HepG2 (cell line): Measurements from ENCODE around the gene SDR39U1. TPM values are rescaled to one million over a fixed set of nuclear protein-coding genes. Genes with fewer than 3 reads are reported as not detected.

Experiments used
- ATAC-seq: fragments of 200-7000 bp; cut with Tn5 transposase; 3 replicates; pipeline ENCODE4 v1.9.1; 2020; ENCODE audit warnings: mild to moderate bottlenecking, moderate library complexity
- BruUV-seq: library from RNA; stranded (reverse); fragments of 400-500 nt; replicated peaks from 2 replicates; lab custom pipeline; 2021; lab: Mats Ljungman, UMichigan
- CTCF ChIA-PET: fragments of 300-600 bp; formaldehyde crosslinking; extraction: SDS; loops from one replicate; lab custom pipeline; 2021; ENCODE audit warnings: low total read pairs, inconsistent platforms, low intra/inter-chr PET ratio; lab: Yijun Ruan, JAX
- POLR2A ChIA-PET: fragments of 350-600 bp; sonication (Branson Sonifier 250); formaldehyde crosslinking; loops from one replicate; lab custom pipeline; 2020; ENCODE audit warnings: antibody characterized with exemption, inconsistent platforms; lab: Yijun Ruan, JAX
- DNase-seq: peaks from one replicate; pipeline ENCODE4 v3.0.0-alpha.2; 2015; ENCODE audit warnings: low spot score
- FAIRE-seq: peaks from 3 replicates; lab custom pipeline; 2011; peaks lifted over from hg19 to GRCh38; lab: Jason Lieb, UNC
- H2AFZ ChIP-seq: one replicate; pipeline ENCODE4 v1.6.1; 2011; ENCODE audit warnings: low read length, inconsistent platforms
- H3K27ac ChIP-seq: fragments of 300-600 bp; 3 replicates; pipeline ENCODE4 v1.8.0; 2011; ENCODE audit warnings: mixed run types, mild to moderate bottlenecking, mixed read lengths, low read length, inconsistent platforms; ENCODE audit not compliant: insufficient read depth; ENCODE audit errors: extremely low read length
- H3K27me3 ChIP-seq, 2 experiments: fragments of 200-600 bp in 1 of 2; 2 replicates in 1 of 2; 3 replicates in 1 of 2; pipeline versions ENCODE4 v1.6.0 to v1.8.0; 2011; ENCODE audit warnings: low read length in 2 of 2, mild to moderate bottlenecking in 2 of 2, moderate library complexity in 2 of 2, inconsistent platforms in 1 of 2; ENCODE audit not compliant: insufficient read depth in 2 of 2, control insufficient read depth in 1 of 2
- H3K36me3 ChIP-seq, 2 experiments: fragments of 200-600 bp in 1 of 2; replicated peaks in 1 of 2; 2 replicates in 1 of 2; 3 replicates in 1 of 2; pipeline versions ENCODE4 v1.5.1 to v1.8.0; 2011; ENCODE audit warnings: low read length in 2 of 2, inconsistent platforms in 1 of 2; ENCODE audit not compliant: insufficient read depth in 2 of 2, control insufficient read depth in 1 of 2
- H3K4me1 ChIP-seq: 2 replicates; pipeline ENCODE4 v1.5.1; 2012; ENCODE audit warnings: low read length, inconsistent platforms; ENCODE audit not compliant: insufficient read depth
- H3K4me2 ChIP-seq: 2 replicates; pipeline ENCODE4 v1.6.0; 2011; ENCODE audit warnings: low read depth, low read length, inconsistent platforms
- H3K4me3 ChIP-seq, 3 experiments: fragments of 200-600 bp in 1 of 3; sonication (generic), shearing (Covaris generic) in 1 of 3; replicated peaks in 1 of 3; 2 replicates each; pipeline ENCODE4 v1.5.1; 2011 to 2016; ENCODE audit warnings: low read length in 3 of 3, inconsistent platforms in 2 of 3, low read depth in 2 of 3, mild to moderate bottlenecking in 2 of 3, control low read depth in 1 of 3, mixed read lengths in 1 of 3; ENCODE audit not compliant: insufficient read depth in 1 of 3
- H3K79me2 ChIP-seq: one replicate; pipeline ENCODE4 v1.6.1; 2011; ENCODE audit warnings: low read length, inconsistent platforms; ENCODE audit not compliant: insufficient read depth
- H3K9ac ChIP-seq: 2 replicates; pipeline ENCODE4 v1.6.0; 2011; ENCODE audit warnings: mild to moderate bottlenecking, low read depth, low read length, inconsistent platforms; ENCODE audit not compliant: insufficient read depth
- H3K9me3 ChIP-seq: 2 replicates; pipeline ENCODE4 v1.5.1; 2012; ENCODE audit warnings: mild to moderate bottlenecking, low read length
- H4K20me1 ChIP-seq: 2 replicates; pipeline ENCODE4 v1.6.0; 2011; ENCODE audit warnings: inconsistent platforms, mild to moderate bottlenecking, low read length, moderate library complexity; ENCODE audit not compliant: insufficient read depth
- CHCHD3 ChIP-seq: sonication (generic); formaldehyde crosslinking; IDR thresholded peaks from 2 replicates; pipeline ENCODE4 v1.8.0; 2022; ENCODE audit warnings: mild to moderate bottlenecking, missing genetic modification reagents, moderate library complexity
- CTCF ChIP-seq: sonication (generic); formaldehyde crosslinking; IDR thresholded peaks from 2 replicates; pipeline ENCODE4 v1.5.0; 2020; ENCODE audit warnings: mild to moderate bottlenecking, missing genetic modification reagents, moderate library complexity
- DBP ChIP-seq: sonication (generic); formaldehyde crosslinking; IDR thresholded peaks from 2 replicates; pipeline ENCODE4 v1.4.0; 2020; ENCODE audit warnings: missing genetic modification reagents; ENCODE audit errors: not compliant biosample characterization
- FOSL2 ChIP-seq: sonication (generic); formaldehyde crosslinking; IDR thresholded peaks from 2 replicates; pipeline ENCODE4 v1.4.0; 2020; ENCODE audit warnings: missing genetic modification reagents
- FOXP1 ChIP-seq, 2 experiments: fragments of 450-650 bp in 1 of 2; IDR thresholded peaks; 2 replicates each; pipeline ENCODE4 v1.6.1; 2017 to 2018; ENCODE audit warnings: antibody characterized with exemption in 1 of 2
- PCBP1 ChIP-seq: fragments of 200-400 bp; formaldehyde crosslinking; IDR thresholded peaks from 2 replicates; pipeline ENCODE4 v1.6.1; 2017; ENCODE audit warnings: mild to moderate bottlenecking, low read depth, low read length, borderline replicate concordance
- RBM22 ChIP-seq: fragments of 200-400 bp; formaldehyde crosslinking; optimal IDR thresholded peaks from 2 replicates; pipeline ENCODE3; 2017; ENCODE audit warnings: mild to moderate bottlenecking, low read length, moderate library complexity
- SAFB2 ChIP-seq: sonication (generic); formaldehyde crosslinking; IDR thresholded peaks from 2 replicates; pipeline ENCODE4 v1.5.1; 2020; ENCODE audit warnings: missing genetic modification reagents, low read depth, mild to moderate bottlenecking, borderline replicate concordance
- ZBTB1 ChIP-seq: sonication (generic); formaldehyde crosslinking; IDR thresholded peaks from 2 replicates; pipeline ENCODE4 v1.4.0; 2020; ENCODE audit warnings: missing genetic modification reagents, borderline replicate concordance
- ZNF281 ChIP-seq: sonication (generic); formaldehyde crosslinking; IDR thresholded peaks from 2 replicates; pipeline ENCODE4 v1.4.0; 2020; ENCODE audit warnings: missing genetic modification reagents, borderline replicate concordance
- ZNF335 ChIP-seq: sonication (generic); formaldehyde crosslinking; IDR thresholded peaks from 2 replicates; pipeline ENCODE4 v1.4.0; 2020; ENCODE audit warnings: missing genetic modification reagents
- ZNF761 ChIP-seq: sonication (generic); formaldehyde crosslinking; conservative IDR thresholded peaks from 2 replicates; pipeline ENCODE4 v1.4.0; 2020; ENCODE audit warnings: mild to moderate bottlenecking, missing genetic modification reagents
- ZXDC ChIP-seq: sonication (generic); formaldehyde crosslinking; IDR thresholded peaks from 2 replicates; pipeline ENCODE4 v1.5.0; 2020; ENCODE audit warnings: mild to moderate bottlenecking, missing genetic modification reagents
- WGBS: methylation state at CpG from one replicate; pipeline ENCODE4 v1.1.6; 2017; ENCODE audit warnings: low lambda C conversion rate; 5-methylcytosine and 5-hydroxymethylcytosine counted together
- in situ Hi-C: cut with HindIII; loops from 2 replicates; pipeline ENCODE4 v1.10.0; 2017; ENCODE audit warnings: low pct_unique_long_range_greater_than_20kb; ENCODE audit not compliant: extremely low pct_ligation_motif_present
- intact Hi-C: fragments of 100-400 bp; cut with micrococcal nuclease; formaldehyde crosslinking; loops from one replicate; pipeline ENCODE4 v1.10.0; 2022; ENCODE audit not compliant: unreplicated experiment
- polyA plus RNA-seq, 8 experiments: library from polyadenylated mRNA; depleted of rRNA in 3 of 8; stranded (reverse) in 7 of 8; unstranded in 1 of 8; fragments of >200 nt; fragmentation: Illumina TruSeq in 4 of 8; extraction: Trizol in 4 of 8; gene quantifications; 2 replicates each; pipeline versions ENCODE4 v1.2.1 to v1.2.3, GENCODE V29; 2011 to 2016; ENCODE audit warnings: low read depth in 4 of 8, missing spikeins in 1 of 8, mixed read lengths in 1 of 8; ENCODE audit not compliant: insufficient read depth in 1 of 8
- total RNA-seq, 5 experiments: library from RNA; depleted of rRNA; stranded (reverse); fragments of >200 nt; fragmentation: Illumina TruSeq; extraction: Trizol; gene quantifications; 2 replicates each; pipeline ENCODE4 v1.2.3, GENCODE V29; 2016; ENCODE audit warnings: low read depth in 1 of 5

Gene SDR39U1
- total and polyA plus RNA-seq, 2 of the 13 experiments (the other 11 are each of a cell fraction or from before 2014, with no cell fraction given) = 34.4 to 129 TPM

GRCh38 chr14:24398653-24399446, 43.7 kb downstream of the SDR39U1 start, which contains the start of gene NYNRIN:
Gene NYNRIN, plus strand, starts transcription at chr14:24399003. Its CDS starts 244 bp downstream, at chr14:24399247.
- ChIA-PET CTCF (no interaction called here), POLR2A (interaction anchor here (0.6 to 3.3 kb wide), 8 partner anchors 10 to 33 kb away, joined by 3 to 17 read pairs (median 4); partner anchors contain the start of genes CBLN3 and KHNYN)
- intact Hi-C loops (loop anchor here (2.0 kb wide), 1 partner anchor 32 kb away; no protein-coding TSS in a partner anchor), in situ Hi-C loops (no loop called here)
- no TSS peak for BruUV-seq
- Histone ChIP-seq H3K4me3 (peak within 1 kb of the TSS; percentile 54 to 74 (median 62)), H2AFZ (peak within 1 kb of the TSS; percentile 23), H3K9ac (peak within 1 kb of the TSS; percentile 18; the same call in 1 of the 2 replicates), H3K27me3 (peaks cover 15 to 58% of the 10 kb centered on the region in 2 experiments), H3K36me3 (no peaks in the 10 kb centered on the region), H3K79me2 (no peaks in the 10 kb centered on the region), H4K20me1 (no peaks in the 10 kb centered on the region), H3K9me3 (no peaks in the 10 kb centered on the region), H3K27ac (no peak within 1 kb of the TSS), H3K4me1 (peaks cover 43% of the 10 kb centered on the region), H3K4me2 (peak within 1 kb of the TSS; percentile 83)
- WGBS = 1% methylated on average over 55 of the region's 57 CpGs
- no peak for DNase-seq
- FAIRE-seq = no peak
- ATAC-seq = peak; percentile 78
- TF ChIP-seq ZXDC (CRISPR knock-in tag) (0 out of 2 replicates have a peak, but pooled peaks have one; percentile 6), ZBTB1 (CRISPR knock-in tag) (no peak), ZNF281 (CRISPR knock-in tag) (no peak), ZNF761 (CRISPR knock-in tag) (0 out of 2 replicates have a peak, but pooled peaks have one; percentile 63), CTCF (0 out of 2 replicates have a peak, but pooled peaks have one; percentile 5), DBP (no peak), CHCHD3 (CRISPR knock-in tag) (no peak), FOXP1 (IDR thresholded peaks at IDR 0.05) (no peak), FOXP1 (CRISPR knock-in tag; IDR thresholded peaks at IDR 0.05) (no peak), RBM22 (no peak), ZNF335 (no peak), PCBP1 (peak; percentile 87), SAFB2 (CRISPR knock-in tag) (no peak; the same call in 1 of the 2 replicates), FOSL2 (CRISPR knock-in tag) (no peak)
